Measurements from ENCODE around the gene FOXP1.

Gene FOXP1

DNA sequence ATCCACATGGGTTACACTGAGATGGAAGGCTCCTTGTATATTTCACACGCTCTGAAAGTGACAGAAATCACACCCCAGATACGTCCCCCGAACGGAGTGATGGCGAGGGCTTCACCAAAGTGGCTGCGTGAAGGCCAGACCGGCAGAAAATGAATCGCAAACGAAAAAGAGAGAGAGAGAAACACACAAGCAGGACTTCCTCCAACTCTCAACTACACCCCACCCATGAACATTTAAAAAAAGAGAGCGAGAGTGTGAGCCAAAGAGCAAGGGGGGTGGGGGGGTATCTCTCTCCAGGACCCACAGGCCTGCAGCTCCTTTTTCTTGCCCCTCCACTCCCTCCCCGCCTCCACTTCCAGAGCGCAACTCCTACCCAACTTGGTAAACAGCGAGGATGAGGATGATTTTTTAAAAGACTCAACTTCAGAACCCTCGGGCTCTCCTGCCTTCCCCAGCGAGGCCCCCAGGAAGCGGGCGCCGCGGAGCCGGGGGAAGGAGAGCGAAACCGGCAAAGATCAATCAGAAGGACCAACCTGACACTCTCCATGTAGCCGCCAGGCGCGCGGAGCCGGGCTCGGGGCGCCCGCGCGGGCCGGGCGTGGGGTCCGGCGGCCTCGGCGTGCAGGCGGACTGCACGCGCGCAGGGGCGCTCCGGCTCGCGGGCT is 519.1 kb downstream of the FOXP1 start:
- DNase-seq = peak; percentile 60

DNA sequence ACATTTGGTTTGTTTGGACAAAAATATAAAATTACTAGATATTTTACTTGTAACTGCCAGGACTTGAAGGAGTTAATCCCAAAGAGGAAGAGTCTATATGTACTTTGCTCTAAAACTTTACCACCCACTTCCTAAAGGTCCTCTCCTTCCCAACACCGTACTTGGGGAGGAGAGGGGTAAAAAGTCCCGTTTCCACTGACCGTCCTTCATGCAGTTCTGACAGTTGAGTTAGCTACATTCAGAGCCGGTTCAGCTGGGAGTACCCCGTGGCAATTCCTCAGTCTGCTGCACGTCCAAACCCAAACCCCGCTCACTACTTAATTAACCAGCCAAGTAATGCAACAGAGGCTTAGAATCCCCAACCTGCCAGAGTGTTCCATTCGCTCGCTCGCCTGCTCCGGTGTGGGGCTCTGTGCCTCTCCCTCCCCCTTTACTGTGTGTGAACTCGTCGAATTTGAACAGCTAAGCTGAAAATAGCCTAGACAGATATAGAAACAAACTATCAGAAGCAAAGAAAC is 519.7 kb downstream of the FOXP1 start:
- DNase-seq = no peak

DNA sequence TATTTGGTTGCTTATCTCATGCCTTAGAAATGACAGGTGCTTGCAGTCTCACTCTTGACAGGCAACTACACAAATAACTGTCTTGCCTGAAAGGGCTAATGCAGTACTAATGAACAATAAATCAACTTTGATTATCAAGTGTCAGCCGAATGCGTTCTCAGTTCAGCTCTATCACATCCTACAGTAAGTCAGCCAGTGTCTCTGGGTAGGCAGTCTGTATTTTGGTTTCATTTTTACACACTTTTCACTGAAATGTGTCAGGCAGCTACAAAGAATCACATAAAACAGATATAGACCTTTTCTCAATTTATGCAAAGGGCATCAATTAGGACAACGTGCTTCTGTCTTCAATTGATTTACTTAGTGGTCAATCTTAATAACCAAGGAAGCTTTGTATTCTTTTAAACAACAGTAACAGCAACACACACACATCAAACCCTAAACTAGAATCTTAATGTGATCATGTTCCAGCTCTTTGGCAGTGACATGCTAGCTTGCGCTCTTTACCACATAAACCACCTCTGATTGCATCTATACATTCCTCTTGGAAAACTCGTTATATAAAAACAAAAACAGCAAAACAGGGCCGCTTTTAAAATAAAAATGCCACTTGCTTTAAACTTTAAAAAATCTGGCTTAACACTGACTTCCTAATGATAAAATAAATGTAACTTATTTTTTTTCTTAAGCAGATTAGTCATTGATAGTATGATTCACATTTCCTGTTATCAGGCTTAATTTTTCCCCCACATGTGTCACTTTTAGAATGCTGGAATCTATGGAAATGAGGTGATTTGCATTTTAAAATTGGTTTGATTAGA is 520.4 kb downstream of the FOXP1 start:
- DNase-seq = no peak

DNA sequence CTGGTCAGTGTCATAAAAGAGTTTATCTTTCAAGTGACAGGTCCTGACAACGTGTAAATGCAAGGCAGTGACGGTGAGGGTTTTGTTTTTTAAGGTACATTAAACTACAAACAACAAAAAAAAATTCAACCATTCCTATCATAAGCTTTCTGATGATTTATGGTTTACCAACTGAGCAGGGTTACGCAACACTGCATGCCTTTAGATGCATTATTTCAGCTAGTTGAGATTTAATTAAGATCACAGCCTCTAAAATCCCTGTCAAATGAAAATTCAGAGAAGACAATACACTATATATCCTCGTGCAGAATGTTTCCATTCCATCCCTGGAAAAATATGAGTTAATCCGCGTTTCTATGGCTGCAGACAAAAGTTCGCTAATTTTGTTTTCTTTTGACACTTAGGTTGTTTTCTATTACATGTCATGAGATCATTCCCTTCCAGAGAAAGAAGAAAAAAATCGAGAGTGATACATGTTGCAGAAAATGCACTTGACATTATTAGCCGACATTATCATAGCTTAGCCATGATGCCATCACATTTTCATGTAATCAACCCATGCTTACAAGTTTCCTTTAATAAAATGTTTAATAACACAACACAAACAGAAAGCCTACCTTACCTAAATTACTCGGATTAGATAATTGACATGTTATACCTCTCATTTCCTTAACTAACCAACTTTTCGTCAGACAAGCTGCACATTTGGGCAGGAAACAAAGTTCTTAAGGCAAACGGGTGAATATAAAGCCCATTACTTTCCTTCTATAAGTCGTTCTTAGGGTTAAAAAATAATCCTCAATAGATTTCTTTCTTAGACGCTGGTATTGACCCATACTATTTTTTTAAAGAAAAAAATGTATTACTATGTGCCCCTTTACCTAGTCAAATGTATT is 521.2 kb downstream of the FOXP1 start:
- no peak for DNase-seq

DNA sequence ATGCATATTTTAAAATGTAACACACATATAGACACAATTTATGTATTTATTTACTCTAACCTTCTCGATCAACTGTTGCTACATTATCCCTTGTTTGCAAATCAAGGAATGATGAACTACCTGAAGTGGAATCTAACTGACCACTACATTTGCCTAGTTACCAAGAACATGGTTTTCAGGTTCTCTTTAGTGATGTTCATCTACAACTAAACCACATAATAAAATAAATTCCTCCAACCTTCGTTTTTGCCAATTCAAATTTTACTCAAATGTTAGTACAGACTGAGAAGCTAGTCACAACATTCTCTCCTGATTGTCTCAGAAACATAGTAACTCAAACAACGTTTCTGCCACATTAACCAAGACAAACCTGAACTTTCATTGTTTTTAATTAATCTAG is 521.9 kb downstream of the FOXP1 start:
- no peak for DNase-seq

DNA sequence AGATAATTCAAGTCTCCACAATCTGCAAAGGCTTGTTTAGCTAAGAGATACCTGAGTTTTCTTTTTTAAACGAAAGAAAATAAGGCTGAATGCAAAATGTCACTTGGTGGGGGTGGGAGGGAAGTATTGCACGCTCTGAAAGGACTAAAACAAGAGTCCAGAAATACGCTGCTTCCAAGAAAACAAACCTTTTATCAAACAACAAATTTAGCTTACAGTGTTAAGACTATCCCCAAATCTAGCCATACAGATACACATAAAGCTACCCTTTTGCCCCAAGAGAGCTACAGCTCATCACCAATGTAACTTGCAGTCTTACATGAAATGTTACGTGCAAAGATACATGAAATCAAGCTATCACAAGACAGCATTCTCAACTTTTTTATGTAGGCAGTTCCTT is 522.5 kb downstream of the FOXP1 start:
- DNase-seq = no peak

DNA sequence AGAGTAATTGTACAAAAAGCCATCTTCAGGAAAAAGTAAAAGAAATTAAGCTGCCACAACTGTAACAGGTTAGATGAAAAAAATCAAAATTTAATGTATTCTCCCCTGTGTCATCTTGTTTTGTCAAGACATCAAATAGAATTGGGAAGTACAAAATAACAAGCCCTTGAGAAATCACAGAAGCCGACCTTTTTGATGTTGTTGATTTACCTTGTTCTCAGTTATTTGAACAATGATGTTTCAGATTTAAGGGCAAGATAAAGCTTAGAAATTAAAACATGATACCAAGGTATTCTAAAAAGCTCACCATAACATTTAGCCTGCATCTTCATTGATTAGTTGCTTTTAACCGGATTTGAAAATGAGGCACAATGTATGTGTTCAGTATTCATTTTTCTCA is 523.0 kb downstream of the FOXP1 start:
- DNase-seq = no peak

DNA sequence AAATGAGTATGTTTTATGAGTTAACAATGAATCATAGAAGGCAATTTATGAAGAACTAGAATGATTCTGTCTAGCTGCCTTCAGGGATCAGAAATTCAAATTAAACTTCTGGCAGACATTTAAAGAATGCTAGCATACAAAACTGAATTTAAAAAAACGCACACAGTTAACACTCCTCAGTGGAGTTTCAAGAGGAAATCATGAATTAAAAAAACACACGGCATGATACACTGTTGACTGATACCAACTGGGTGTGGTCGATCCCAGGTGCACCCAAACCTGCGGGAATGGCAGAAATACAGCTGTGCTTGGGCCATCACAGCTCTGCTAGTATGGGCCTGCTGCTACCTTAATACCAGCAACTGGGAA is 526.0 kb downstream of the FOXP1 start:
- peak; percentile 49 for DNase-seq

DNA sequence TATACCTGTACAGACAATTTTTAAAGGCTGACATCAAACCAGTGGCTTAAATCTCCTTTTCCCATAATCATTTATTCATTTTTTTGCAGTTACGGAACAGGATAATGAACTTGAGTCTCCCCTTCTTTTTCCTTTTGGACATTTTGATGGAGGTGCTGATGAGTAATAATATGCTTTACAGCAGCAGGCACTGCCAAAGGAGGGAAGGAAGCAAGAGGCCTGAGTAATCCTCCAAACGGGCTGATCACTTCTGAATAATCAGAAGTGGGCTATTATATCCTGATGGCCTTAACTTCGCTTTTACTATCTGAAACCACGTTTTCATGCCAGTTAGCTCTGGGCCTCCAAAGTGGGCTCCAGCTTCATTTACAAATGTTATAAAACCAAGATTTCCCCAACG is 527.2 kb downstream of the FOXP1 start:
- DNase-seq = peak; percentile 63

DNA sequence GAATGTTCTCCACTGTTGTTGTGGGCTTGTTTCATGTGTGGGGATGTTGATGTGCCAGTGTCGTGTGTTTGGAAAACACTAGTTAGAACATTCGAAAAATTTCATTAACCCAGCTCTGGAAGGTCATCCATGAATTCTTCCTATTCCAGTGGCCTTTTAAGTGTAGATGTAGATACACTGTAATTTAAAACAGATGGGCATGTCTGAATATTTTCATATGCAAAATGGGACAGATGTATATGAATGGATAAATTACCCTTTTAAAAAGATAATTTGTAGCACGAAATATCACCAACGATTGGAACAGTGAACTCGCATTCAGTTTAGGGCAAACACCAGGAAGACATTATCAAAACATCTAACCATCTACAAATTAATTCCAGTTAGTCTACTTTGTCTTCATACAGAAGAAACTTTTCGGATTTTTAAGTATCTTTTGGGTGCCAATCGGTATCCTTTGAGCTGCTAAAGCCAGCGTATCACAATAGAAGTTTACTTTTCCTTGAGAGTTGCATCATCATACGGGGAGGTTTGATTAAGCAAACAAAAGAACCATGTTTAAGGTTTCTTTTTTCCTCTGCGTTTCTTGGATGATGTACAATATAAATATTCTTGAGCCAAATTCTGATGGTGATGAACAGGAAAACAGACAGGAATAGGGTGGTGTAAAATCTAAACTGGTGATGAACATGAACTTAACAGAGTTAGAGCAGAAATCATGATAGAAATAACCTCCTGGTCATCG is 528.1 kb downstream of the FOXP1 start:
- peak; percentile 60 for DNase-seq

DNA sequence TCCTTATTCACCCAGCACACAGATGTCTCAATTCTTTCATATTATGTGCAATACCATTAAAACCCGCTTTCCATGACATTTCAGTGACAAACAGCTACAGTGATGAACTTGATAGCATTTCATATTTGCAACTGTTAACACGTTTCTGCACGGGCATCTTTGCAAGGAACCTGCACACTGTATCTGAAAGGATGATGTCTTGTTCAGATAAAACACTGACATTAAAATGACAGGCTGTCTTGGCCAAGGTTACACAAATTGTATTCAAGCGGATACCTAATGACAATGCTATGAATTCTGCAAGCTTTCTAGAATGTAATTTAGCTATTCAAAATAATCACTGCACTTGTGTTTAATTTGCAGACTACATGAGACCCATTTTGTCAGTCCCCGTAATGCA is 529.2 kb downstream of the FOXP1 start:
- no peak for DNase-seq

DNA sequence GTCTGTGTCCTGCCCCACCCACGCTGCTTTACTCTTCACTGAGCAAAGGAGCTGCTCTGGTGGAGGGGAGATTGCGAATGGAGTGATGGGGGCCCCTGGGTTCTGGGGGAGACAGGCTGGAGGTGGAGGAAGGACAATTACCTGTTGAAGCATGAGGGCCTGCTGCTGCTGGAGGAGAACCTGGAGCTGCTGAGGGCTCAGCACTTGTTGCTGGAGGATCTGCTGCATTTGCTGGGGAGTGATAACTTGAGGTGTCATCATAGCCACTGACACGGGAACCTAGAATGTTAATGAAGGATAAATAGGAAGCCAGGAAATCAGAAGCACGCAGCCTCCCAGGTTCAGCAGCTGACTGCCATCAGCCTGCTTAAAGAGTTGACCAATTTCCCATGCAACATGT is 530.0 kb downstream of the FOXP1 start:
- DNase-seq = no peak

DNA sequence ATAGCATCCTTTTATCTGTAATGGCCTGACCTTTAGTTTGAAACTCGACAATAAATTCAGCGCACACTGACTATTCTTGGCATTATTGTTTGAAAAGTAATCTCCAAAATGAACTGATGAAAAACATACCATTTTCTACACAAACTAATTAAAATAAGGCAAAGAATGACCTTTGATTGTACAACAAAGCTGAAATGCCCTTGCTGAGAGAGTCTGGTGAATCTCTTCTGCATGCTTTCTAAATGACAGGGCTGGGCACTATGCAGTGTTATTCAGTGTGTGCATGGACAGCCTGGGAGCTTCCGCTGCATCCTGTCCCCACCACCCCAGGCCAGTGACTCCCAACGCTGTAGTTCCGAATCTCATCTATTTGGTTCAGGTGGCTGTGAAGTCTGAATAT is 530.8 kb downstream of the FOXP1 start:
- DNase-seq = no peak

DNA sequence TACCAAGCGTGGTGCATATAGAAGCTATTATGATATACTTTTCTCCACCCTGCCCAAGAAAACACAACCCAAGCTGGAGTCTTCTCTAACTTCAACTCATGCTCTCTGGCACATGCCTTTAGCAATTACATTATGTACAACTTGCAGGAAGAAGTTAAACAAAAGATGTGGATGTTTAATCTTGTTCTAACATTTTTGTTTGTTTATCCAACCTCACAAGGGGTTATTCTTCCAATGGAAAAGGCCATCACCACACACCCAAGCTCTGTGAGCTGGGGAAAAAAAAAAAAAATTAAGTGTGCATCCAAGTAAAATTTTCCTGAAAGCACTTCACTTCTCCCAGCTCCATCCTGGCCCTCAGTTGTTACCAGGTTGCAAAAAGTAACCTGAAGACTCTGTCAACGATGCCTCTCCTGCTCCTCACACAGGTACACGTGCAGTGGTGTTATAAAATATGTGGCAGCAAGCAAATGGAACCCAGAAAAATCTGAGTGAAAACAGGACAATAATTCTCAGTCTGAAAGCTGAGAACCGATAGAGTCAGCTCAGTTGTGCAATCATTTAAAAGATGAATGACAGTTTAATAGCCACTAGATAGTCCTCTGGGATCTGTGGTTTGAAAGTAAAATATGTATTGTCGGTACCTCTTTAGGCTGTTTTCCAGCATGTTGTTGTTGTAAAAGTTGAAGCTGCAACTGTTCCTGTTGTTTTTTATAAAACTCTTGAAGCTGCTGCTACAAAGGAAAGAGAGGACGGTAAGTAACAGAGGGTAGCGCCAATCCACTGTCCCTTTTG is 531.4 kb downstream of the FOXP1 start:
- peak; percentile 78 for DNase-seq

DNA sequence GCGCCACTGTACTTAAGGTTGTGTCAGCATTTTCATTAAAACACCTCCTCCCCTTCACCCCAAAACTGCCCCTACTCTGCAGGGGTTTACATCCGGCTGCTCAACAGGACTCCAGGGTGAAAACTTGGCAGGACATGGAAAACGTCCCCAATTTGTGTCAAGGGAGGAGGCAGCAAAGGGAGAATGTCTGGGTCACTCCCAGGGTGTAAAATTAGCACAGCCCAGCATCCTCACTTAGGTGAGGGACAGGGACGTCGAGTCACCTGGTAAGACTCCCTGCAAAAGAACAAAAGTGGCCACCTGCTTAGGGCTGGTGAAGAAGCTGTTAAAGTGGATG is 532.3 kb downstream of the FOXP1 start:
- no peak for DNase-seq

DNA sequence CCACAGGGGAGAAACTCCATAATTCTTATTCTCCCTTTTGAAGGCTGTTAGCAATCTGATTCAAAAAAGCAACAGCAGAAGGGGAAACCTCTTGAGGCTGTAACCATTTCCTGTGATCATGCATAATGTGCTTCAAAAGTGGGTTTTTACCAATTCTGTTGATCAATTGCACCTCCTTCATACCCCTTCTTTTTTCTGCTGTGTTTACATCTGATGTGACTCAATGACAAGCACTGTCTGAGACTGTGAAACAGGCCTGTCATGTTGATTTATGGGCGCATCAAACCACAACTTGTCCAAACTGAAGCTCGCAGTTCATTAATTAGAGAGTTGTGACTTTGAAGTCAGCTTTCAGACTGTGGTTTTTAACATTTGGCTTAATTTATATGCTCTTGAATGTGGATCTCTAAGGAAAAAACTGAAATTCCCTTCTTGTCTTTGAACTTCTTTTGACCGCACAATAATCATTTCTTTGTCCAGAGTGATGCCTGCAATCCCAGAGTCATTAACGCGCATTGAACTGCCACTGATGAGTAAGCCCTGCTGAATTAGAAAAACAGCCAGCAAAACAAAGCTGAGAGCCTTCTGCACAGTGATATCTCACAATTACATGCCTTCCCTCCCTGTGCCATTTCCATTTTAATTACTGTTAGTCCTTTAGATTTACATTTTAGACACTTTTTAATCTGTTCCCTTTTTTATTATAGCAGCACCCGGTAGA is 532.8 kb downstream of the FOXP1 start:
- peak; percentile 90 for DNase-seq

DNA sequence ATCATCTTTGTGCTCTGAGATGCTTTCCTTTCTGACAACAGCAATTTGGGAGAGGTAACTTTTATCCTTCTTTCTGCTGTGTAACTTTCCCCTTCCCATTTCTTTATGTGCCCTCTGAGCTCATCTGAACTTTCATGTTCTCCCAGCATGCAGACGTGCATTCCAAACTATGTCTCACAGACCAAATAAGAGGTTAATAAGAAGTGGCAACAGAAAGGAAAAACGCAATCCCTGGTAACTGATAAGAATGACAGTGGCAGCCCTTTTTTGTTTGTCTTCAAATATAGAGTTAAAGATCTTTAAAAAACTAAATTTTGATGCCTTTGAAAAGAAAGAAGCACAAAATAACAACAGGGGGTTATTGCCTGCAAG is 533.4 kb downstream of the FOXP1 start:
- DNase-seq = peak; percentile 75

DNA sequence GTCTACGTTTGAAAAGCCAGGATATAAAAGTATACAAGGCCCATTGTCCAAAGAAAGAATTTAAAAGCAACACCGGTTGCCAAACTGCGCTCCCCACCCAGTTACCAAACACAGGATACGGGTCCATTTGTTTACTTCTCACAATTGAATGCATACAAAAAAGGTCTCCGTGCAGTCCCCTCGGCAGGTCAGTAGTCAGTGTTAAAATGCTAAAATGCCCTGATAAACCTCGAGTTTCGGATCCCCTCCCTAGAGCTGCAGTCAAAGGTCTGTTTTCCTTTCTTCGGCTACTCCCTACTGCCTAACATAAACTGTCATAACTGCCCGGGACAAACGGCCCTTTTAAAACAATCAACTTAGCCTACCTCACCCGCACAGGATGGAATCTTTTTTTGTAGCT is 534.6 kb downstream of the FOXP1 start:
- no peak for DNase-seq

DNA sequence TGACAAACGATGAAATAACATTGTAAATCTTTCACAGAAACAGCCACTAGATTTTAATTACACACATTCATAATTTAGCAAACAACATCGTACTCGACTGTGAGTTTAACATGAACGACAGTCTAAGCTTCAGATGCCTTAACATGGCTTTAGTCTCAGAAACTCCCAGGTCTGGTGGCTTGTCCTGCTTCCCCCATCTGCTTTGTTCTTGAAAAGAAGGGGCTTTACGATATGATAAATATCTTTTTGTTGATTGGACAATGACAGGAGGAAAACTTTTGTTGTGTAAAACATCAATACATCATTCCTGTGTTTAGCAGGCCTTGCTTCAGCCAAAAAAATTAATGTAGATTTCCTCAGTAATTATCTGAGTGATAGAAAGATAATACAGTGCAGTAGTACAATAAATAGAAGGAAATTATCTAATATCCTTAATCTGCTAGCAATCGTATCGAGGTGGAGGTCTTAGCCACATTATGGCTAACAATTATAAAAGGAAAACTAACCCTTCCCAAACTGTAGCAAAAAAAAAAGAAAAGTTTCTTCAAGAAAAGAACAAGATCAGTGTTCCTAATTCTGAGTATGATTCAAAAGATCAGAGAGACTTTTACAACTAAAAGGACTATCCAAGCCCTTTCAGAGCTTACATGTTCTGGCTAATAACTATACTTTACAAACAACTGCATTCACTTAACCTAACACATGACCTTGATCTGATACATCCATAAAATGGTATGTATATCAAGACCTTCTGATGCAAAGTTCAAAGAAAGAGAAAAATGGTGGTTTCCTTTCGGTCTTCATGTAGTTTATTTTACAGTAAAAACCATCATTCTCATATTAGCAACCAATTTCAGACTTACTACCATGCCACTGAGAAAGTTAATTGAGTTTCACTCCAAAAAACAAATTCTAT is 535.7 kb downstream of the FOXP1 start:
- DNase-seq = no peak

DNA sequence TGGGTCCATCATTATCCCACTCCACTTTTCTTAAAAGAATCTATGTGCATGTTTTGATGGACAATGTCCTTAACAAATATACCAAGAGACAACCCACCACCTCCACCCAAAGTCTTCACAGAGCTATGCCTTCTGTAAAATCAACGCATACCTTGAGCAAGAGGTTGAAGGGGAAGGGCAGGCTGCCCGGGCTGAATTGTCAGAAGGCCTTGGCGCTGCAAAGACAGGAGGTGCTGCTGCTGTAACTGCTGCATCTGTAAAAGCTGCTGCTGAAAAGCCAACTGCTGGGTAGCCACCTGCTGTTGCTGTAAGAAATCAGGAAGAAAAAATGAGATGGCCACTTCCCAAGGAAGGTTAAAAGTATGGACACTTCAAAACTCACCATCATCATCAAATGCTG is 536.7 kb downstream of the FOXP1 start:
- no peak for DNase-seq
